HG03432 (cell line): ENCODE data around the gene SMARCD2.
"Not testable (repeated sequence)": the region's sequence is repeated elsewhere in the genome, so short reads cannot be mapped to it uniquely, and the experiment has no call there.

Source experiments
- ATAC-seq: cut with Tn5 transposase; IDR thresholded peaks from one replicate; pipeline ENCODE4 v1.9.1; 2021; ENCODE audit warnings: mild to moderate bottlenecking, moderate library complexity; ENCODE audit not compliant: unreplicated experiment

The SMARCD2 gene

DNA sequence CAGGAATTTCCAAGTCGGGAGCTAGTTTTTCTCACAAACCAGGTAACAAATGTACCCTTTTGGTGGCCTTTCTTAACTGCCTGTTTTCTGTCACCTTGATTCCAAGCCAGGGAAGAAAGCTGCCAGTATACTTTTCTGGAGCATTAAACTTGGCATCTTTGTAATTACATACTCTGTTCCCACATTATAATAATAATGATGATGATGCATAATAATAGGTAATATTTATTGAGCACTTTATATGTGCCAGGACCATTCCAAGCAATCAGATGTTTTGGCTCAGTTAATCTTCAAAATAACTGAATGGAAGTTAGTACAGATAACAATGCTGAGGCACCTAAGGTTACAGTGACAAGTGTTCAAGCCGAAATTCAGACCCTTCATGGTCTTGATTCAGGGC lies 26.4 kb downstream of the SMARCD2 start:
- no peak for ATAC-seq

DNA sequence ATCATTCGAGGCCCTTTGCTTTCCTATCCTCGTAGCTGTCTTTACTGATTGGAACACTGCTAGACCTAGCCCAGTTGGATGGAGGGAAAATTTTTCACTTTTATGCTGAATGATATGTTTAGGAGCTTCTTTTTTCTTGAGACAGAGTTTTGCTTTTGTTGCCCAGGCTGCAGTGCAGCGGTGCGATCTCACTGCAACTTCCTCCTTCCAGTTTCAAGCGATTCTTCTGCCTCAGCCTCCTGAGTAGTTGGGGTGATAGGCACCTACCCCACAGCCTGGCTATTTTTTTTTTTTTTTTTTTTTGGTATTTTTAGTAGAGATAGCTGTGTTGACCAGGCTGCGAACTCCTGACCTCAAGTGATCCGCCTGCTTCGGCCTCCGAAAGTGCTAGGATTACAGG lies 32.5 kb downstream of the SMARCD2 start:
- ATAC-seq = no peak

DNA sequence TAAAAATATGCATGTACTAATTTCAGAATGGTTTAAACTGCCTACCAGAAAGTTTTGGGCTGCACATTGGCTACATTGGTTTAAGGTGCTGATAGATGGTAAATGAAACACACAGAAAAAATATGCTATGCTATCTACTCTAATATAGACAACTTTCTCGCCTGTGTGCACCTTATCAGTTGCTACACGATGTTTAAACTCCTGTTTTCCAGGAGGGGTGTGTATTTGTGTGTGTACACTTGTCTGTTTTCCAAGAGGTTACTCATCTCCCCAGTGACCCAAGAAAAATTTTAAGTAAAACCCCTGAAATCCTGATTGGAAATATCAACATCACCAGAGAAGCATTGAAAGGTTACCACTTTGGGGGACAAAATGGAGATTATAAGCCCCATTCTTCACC lies 36.9 kb downstream of the SMARCD2 start:
- ATAC-seq = no peak

- ATAC-seq = no peak
Measured at GRCh38 chr17:63804328-63804727, 38.2 kb downstream of the SMARCD2 start.

DNA sequence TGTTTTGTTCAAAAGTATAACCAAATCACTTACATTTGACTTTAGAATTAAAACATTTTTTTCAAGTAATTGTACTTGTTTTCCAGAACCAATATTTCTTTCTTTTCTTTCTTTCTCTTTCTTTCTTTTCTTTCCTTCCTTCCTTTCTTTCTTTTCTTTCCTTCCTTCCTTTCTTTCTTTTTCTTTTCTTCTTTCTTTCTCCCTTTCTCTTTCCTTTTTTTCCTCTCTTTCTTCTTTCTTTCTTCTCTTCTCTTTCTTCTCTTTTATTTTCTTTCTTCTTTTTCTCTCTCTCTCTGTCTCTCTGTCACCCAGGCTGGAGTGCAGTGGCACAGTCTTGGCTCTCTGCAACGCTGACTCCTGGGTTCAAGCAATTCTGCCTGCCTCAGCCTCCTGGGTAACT lies 41.7 kb downstream of the SMARCD2 start:
- ATAC-seq = no peak

GRCh38 chr17:63798572-63799106 lies 43.8 kb downstream of the SMARCD2 start:
- no peak for ATAC-seq

DNA sequence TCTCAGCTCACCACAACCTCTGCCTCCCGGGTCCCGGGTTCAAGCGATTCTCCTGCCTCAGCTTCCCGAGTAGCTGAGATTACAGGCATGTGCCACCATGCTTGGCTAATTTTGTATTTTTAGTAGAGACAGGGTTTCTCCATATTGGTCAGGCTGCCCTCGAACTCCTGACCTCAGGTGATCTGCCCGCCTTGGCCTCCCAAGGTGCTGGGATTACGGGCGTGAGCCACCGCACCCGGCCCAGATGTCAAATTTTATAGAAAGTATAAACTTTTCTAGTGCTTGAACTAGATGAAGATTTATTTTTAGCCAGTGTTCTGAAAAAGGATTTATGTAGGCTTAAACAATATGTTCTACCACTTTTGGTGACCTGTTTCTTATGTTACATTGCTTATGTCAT lies 46.1 kb downstream of the SMARCD2 start:
- not testable (repeated sequence) for ATAC-seq

DNA sequence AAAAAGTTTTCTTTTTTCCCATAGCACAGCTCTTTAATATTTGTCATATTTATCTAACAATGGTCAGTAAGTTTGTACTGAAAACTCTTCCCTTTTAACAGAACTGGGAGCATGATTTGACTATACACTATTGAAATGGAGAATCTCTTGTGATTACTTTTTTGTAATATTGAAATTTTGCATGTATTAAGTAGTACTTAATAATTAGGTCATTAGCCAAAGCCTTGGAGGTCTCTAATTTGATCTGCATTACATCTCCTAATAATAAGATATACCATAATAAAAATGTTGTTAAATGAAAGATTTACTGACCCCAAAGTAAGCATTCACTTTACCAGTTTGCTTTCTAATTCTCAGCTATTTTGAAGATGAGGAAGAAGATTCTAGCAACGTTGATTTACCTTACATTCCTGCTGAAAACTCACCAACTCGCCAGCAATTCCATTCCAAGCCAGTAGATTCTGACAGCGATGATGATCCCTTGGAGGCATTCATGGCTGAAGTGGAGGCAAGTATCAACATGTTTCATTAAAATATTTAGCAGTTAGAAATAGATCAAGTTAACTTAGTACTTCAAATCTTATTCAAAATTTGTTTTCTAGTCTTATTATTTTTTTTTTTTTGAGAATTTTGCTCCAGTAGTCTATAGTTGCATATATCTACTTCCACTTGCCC lies 50.3 kb downstream of the SMARCD2 start:
- ATAC-seq = no peak

DNA sequence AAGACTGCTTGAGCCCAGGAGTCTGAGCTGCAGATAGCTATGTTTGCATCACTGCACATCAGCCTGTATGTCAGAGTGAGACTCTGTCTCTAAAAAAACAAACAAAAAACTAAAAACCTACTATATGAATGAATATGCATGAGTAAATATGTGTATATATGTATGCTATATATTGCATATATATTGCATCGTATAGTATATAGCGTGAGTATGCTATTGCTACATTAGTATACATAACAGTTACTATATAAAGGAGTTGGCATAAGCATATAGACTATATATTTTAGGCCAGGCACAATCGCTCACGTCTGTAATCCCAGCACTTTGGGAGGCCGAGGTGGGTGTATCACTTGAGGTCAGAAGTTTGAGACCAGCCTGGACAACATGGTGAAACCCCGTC lies 52.4 kb downstream of the SMARCD2 start:
- no peak for ATAC-seq

GRCh38 chr17:63786971-63787711 lies 55.3 kb downstream of the SMARCD2 start:
- no peak for ATAC-seq

DNA sequence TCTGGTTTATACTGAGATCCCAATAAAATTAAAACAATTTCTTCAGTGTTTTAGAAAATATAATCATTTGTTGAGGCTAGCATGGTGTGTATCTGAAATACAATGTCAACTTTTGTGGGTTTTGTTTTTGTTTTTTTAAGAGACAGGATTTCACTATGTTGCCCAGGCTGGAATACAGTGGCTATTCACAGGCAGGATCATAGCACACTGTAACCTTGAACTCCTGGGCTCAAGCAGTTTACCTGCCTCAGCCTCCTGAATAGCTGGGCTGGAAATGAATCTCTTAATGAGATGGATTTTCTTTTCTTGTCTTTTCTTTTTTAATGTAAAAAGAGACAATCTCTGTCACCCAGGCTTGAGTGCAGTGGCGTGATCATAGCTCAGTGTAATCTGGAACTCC lies 56.4 kb downstream of the SMARCD2 start:
- ATAC-seq = no peak

- ATAC-seq = no peak
Measured at GRCh38 chr17:63785556-63785955, 56.9 kb downstream of the SMARCD2 start.

DNA sequence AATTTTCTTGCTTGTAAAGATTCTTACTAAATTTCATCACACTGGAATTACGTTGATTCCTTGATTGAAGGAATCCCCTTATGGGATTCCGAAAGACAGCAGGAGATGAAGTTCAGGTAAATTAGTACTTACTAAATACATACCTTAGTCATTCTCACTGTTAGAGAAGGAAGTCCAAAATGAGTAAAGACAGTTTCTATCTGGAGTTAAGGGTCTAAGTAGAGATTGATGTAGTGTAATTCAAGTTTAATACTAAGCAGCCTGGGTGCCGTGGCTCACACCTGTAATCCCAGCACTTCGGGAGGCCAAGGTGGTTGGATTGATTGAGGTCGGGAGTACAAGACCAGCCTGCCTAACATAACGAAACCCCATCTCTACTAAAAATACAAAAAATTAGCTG lies 59.0 kb downstream of the SMARCD2 start:
- ATAC-seq = no peak
